Neutrophil (primary cell): Measurements from ENCODE around the gene FASN.

Experiments used
- H3K27ac ChIP-seq: fragments of 200-600 bp; sonication (generic); 2 replicates; pipeline ENCODE4 v1.5.1; 2016; ENCODE audit warnings: mild to moderate bottlenecking, moderate library complexity
- H3K27me3 ChIP-seq: fragments of 200-600 bp; sonication (generic); 2 replicates; pipeline ENCODE4 v1.6.0; 2016; ENCODE audit warnings: mild to moderate bottlenecking
- H3K36me3 ChIP-seq: fragments of 200-600 bp; sonication (generic); 2 replicates; pipeline ENCODE4 v1.5.1; 2017
- H3K4me1 ChIP-seq, 2 experiments: fragments of 200-600 bp in 1 of 2; sonication (generic) in 1 of 2; 1 replicate in 1 of 2; 2 replicates in 1 of 2; pipeline versions ENCODE4 v1.5.1 to v1.6.1; 2013 to 2016; ENCODE audit warnings: low read depth in 1 of 2, low read length in 1 of 2, mild to moderate bottlenecking in 1 of 2, moderate library complexity in 1 of 2; ENCODE audit not compliant: control insufficient read depth in 1 of 2, insufficient read depth in 1 of 2
- H3K4me3 ChIP-seq, 2 experiments: fragments of 200-600 bp in 1 of 2; sonication (generic) in 1 of 2; 1 replicate in 1 of 2; 2 replicates in 1 of 2; pipeline ENCODE4 v1.5.1; 2013 to 2016; ENCODE audit warnings: low read depth in 1 of 2, low read length in 1 of 2, mild to moderate bottlenecking in 1 of 2, moderate library complexity in 1 of 2
- H3K9me3 ChIP-seq: fragments of 200-600 bp; sonication (generic); 2 replicates; pipeline ENCODE4 v1.5.1; 2016
- CTCF ChIP-seq: fragments of 200-600 bp; sonication (generic); IDR thresholded peaks from 2 replicates; pipeline ENCODE4 v1.5.1; 2016; ENCODE audit warnings: antibody characterized with exemption

FASN gene

GRCh38 chr17:82103553-82104451 lies 5.8 kb upstream of the FASN start:
- no peaks in the 10 kb centered on the region for H3K36me3 ChIP-seq
- peaks cover 37 to 55% of the 10 kb centered on the region in 2 experiments for H3K4me1 ChIP-seq

GRCh38 chr17:82101767-82102679 lies 4.0 kb upstream of the FASN start:
- Histone ChIP-seq H3K27ac (no peak overlapping the region), H3K9me3 (no peaks in the 10 kb centered on the region), H3K4me1 (peaks cover 39 to 57% of the 10 kb centered on the region in 2 experiments), H3K4me3 (no peak overlapping the region), H3K36me3 (no peaks in the 10 kb centered on the region), H3K27me3 (peaks cover 8% of the 10 kb centered on the region)
- TF ChIP-seq CTCF: no peak

More at GRCh38 chr17:82103553-82104451, 5.8 kb upstream of the FASN start:
- Histone ChIP-seq H3K4me3 (no peak overlapping the region), H3K9me3 (no peaks in the 10 kb centered on the region), H3K27ac (no peak overlapping the region), H3K27me3 (no peaks in the 10 kb centered on the region)
- TF ChIP-seq CTCF: no peak

GRCh38 chr17:82101301-82101715 lies 3.3 kb upstream of the FASN start:
- no peaks in the 10 kb centered on the region for H3K9me3 ChIP-seq
- no peaks in the 10 kb centered on the region for H3K36me3 ChIP-seq
- H3K4me3 ChIP-seq: no peak overlapping the region
- peaks cover 38 to 54% of the 10 kb centered on the region in 2 experiments for H3K4me1 ChIP-seq
- H3K27ac ChIP-seq: no peak overlapping the region
- peaks cover 15% of the 10 kb centered on the region for H3K27me3 ChIP-seq
- no peak for TF ChIP-seq CTCF

GRCh38 chr17:82100502-82101298 lies 2.7 kb upstream of the FASN start:
- Histone ChIP-seq H3K36me3 (no peaks in the 10 kb centered on the region), H3K4me3 (no peak overlapping the region), H3K27ac (no peak overlapping the region), H3K4me1 (peaks cover 32 to 48% of the 10 kb centered on the region in 2 experiments), H3K27me3 (peaks cover 15% of the 10 kb centered on the region), H3K9me3 (no peaks in the 10 kb centered on the region)
- no peak for TF ChIP-seq CTCF
